HG03520 (cell line): ENCODE measurements around the gene THEMIS2.

Experiments
- ATAC-seq: cut with Tn5 transposase; IDR thresholded peaks from one replicate; pipeline ENCODE4 v1.9.1; 2021; ENCODE audit warnings: mild to moderate bottlenecking, moderate library complexity; ENCODE audit not compliant: unreplicated experiment

THEMIS2 gene

GRCh38 chr1:27885114-27885528 is 12.8 kb downstream of the THEMIS2 start:
- no peak for ATAC-seq

GRCh38 chr1:27885621-27886352 is 13.4 kb downstream of the THEMIS2 start:
- ATAC-seq, result no peak

DNA sequence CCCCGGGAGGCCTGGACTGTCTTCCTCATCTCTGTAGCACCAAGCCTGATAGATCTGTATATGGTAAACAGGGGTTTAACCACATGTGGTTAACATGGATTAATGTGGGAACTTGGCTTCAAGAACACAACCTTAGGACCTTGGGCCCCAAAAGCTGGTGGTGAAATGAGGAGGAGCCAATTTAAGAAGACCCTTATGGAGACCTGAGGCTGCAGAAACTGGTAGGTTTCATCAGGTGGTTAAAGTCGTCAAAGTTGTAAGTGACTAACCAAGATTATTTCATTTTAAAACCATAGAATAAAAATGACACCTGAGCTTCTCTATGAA is 14.0 kb downstream of the THEMIS2 start:
- ATAC-seq, result no peak

DNA sequence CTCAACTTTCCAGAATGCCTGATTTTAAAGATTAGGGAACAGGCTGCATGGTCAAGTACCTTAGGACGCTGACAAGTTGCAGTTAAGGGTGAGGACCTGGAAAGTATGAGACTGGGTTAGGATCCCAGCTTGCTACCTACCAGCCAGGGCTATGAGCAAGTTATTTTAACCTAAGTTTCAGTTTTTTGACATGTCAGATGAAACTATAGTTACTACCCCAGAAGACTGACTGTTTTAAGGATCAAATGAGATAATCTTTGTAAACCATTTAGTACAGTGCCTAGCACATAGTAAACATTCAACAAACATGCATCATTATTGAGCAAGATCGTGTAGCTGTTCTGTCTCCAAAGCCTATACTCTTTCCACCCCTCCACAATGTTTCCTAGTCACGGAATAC is 14.4 kb downstream of the THEMIS2 start:
- no peak for ATAC-seq

DNA sequence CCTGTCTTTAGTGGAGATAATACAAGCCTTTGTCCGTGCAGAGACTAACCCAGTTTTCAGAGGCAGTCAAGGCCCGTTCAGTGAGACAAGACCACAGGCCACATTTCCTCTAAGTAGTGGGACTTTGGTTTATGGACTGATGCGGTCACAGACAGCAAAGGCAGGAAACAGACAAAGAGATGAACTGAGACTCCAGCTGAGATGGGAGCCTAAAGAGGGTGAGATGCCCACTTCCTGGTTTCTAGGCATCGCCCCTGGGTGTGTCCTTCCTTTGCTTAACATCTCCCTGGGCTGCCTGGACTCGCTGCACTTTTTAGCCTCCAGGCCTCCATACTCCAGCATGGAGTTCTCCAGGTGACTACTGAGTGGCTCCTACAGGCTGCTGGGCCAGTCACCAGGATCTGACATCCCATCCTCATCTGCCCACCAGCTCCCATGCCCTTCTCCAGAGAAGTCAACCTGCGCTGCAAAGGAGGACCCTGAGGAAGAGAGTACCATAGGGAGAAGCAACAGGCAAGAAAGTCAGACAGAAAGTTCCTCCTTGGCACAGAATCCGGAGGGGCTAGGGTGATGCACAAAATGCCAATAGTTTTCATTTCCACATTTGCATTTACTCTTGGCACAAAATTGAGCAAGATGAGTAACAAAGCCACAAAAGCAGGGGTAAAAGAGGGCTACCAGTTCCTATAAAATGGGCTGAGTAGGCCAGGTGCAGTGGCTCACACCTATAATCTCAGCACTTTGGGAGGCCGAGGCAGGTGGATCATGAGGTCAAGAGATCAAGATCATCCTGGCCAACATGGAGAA is 15.1 kb downstream of the THEMIS2 start:
- ATAC-seq, result no peak

DNA sequence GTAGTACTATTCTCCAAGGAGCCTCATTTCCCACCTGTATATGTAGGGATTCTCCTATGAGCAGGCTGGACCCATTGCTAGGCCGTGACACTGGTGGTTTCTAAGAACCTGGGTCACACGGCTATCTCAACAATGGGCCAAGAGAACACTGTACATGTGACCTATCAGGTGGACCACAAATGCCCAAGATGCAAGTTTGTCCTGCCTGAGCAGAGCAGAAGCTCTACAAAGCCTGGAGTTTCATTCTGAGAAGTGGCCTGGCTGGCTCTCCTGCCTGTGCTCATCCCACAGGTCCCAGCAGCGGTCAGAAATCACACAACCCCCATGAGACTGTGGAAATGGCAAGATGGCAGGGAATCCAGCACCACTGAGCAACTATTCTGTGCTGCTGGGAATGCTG is 17.2 kb downstream of the THEMIS2 start:
- ATAC-seq, result no peak

GRCh38 chr1:27891196-27891889 is 19.0 kb downstream of the THEMIS2 start:
- ATAC-seq, result no peak

- ATAC-seq, result no peak
Observed at GRCh38 chr1:27894521-27894920, 22.2 kb downstream of the THEMIS2 start.

DNA sequence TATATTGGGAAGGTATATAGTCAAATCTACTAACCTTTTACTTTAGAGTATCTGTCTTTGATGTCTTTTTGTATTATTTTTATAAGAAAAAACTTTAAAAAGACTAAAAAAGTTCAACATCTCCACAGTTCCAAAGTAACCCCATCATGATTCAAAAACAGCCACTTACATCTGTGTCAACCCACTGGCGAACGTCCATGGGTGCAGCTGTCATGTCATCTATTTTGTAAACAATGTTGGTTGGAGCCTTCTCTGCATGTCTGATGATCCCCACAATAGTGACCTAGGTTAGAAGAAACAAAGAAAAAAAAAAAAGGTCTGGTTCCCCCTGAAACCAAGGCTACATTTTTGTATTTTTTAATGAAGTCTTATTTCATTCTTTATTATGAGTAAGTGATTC is 34.4 kb downstream of the THEMIS2 start:
- no peak for ATAC-seq

GRCh38 chr1:27912429-27912828 is 40.1 kb downstream of the THEMIS2 start:
- ATAC-seq, result no peak

GRCh38 chr1:27915082-27915575 is 42.8 kb downstream of the THEMIS2 start:
- no peak for ATAC-seq

DNA sequence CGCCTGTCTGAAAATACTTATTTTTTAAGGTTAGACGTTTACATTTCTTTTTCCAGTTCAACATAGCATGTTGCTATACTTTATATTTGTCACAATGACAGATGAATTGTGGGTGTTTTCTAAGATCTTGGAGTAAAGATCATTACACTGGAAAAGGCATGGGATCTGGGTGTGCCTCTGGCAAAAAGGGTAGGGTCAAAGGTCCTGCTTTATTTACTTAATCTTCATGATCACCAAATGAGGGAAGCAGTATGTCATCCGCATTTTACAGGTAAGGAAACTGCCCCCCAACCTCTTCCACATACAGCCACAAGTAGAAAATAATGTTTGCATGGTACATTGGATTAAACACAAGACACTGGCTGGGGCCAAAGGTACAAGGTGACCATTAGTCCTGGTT is 49.9 kb downstream of the THEMIS2 start:
- ATAC-seq, result no peak

- ATAC-seq, result no peak
Observed at GRCh38 chr1:27928216-27928954, 56.0 kb downstream of the THEMIS2 start.

GRCh38 chr1:27931184-27931583 is 58.8 kb downstream of the THEMIS2 start:
- no peak for ATAC-seq

GRCh38 chr1:27931759-27932158 is 59.4 kb downstream of the THEMIS2 start:
- ATAC-seq, result no peak

GRCh38 chr1:27934818-27935549 is 62.6 kb downstream of the THEMIS2 start, which contains the start of gene SMPDL3B:
TSS of gene SMPDL3B (plus strand) at chr1:27935000. CDS start at chr1:27935184, 184 bp downstream.
- ATAC-seq, result no peak

GRCh38 chr1:27935721-27936120 is 63.4 kb downstream of the THEMIS2 start:
- no peak for ATAC-seq
